Spleen (tissue), 11 donors: ENCODE measurements around the gene MED13L. TPM values are rescaled to one million over a fixed set of nuclear protein-coding genes. Genes with fewer than 3 reads are reported as not detected.
"Not testable (repeated sequence)": the region's sequence is repeated elsewhere in the genome, so short reads cannot be mapped to it uniquely, and the experiment has no call there.

ENCODE experiments used
- DNase-seq: peaks from one replicate; pipeline ENCODE4 v3.0.0-alpha.2; 2020
- H3K27ac ChIP-seq, 8 donors: fragments of 200-600 bp; sonication (generic) in 7 of 8; 1 replicate in 4 of 8; 2 replicates in 4 of 8; pipeline versions ENCODE4 v1.5.0 to v1.8.0; 2016 to 2021; ENCODE audit warnings: inconsistent platforms in 4 of 8, mild to moderate bottlenecking in 4 of 8, moderate library complexity in 1 of 8
- H3K27me3 ChIP-seq, 7 donors: fragments of 200-600 bp; sonication (generic) in 6 of 7; replicated peaks in 1 of 7; 1 replicate in 4 of 7; 2 replicates in 3 of 7; pipeline versions ENCODE4 v1.5.0 to v1.8.0; 2016 to 2021; ENCODE audit warnings: inconsistent platforms in 3 of 7, mild to moderate bottlenecking in 1 of 7
- H3K36me3 ChIP-seq, 6 donors: fragments of 200-600 bp; sonication (generic) in 5 of 6; 1 replicate in 4 of 6; 2 replicates in 2 of 6; pipeline versions ENCODE4 v1.5.0 to v1.8.0; 2016 to 2021; ENCODE audit warnings: inconsistent platforms in 2 of 6
- H3K4me1 ChIP-seq, 6 donors: fragments of 200-600 bp; sonication (generic) in 5 of 6; 1 replicate in 3 of 6; 2 replicates in 3 of 6; pipeline versions ENCODE4 v1.5.0 to v1.8.0; 2016 to 2021; ENCODE audit warnings: inconsistent platforms in 3 of 6
- H3K4me3 ChIP-seq, 8 donors: fragments of 200-600 bp; sonication (generic) in 7 of 8; 1 replicate in 4 of 8; 2 replicates in 4 of 8; pipeline versions ENCODE4 v1.5.0 to v1.8.0; 2016 to 2021; ENCODE audit warnings: inconsistent platforms in 4 of 8, mild to moderate bottlenecking in 4 of 8, moderate library complexity in 2 of 8
- H3K9me3 ChIP-seq, 8 donors: fragments of 200-600 bp; sonication (generic) in 7 of 8; 1 replicate in 4 of 8; 2 replicates in 4 of 8; pipeline versions ENCODE4 v1.5.0 to v1.8.0; 2016 to 2021; ENCODE audit warnings: inconsistent platforms in 4 of 8
- CTCF ChIP-seq, 11 experiments: fragments of 200-600 bp in 7 of 11; fragments of 450-650 bp in 4 of 11; sonication (generic) in 4 of 11; IDR thresholded peaks in 8 of 11; conservative IDR thresholded peaks in 3 of 11; 1 replicate in 7 of 11; 2 replicates in 4 of 11; pipeline versions ENCODE4 v1.4.0 to v1.8.0; 2016 to 2021; ENCODE audit warnings: antibody characterized with exemption in 11 of 11, inconsistent platforms in 4 of 11, mild to moderate bottlenecking in 1 of 11
- POLR2A ChIP-seq, 3 donors: fragments of 450-650 bp; IDR thresholded peaks; one replicate each; pipeline ENCODE4 v1.5.1; 2017; ENCODE audit warnings: antibody characterized with exemption in 3 of 3, mild to moderate bottlenecking in 1 of 3
- POLR2AphosphoS5 ChIP-seq, 3 donors: sonication (generic); formaldehyde crosslinking; IDR thresholded peaks; one replicate each; pipeline ENCODE4 v1.5.1; 2017; ENCODE audit warnings: antibody characterized with exemption in 3 of 3
- WGBS, 5 donors: extraction: QIAGEN DNeasy Blood & Tissue Kit in 3 of 5; methylation state at CpG; one replicate each; pipeline versions ENCODE4 v1.1.5 to v1.1.7; 2013 to 2018; 5-methylcytosine and 5-hydroxymethylcytosine counted together
- intact Hi-C: fragments of 100-400 bp; cut with DNase I; formaldehyde crosslinking; loops from one replicate; pipeline ENCODE4 v1.15.0; 2023; ENCODE audit warnings: low total_unique reads
- polyA plus RNA-seq, 3 donors: library from polyadenylated mRNA; stranded (reverse); fragments of 200-250 nt; gene quantifications; one replicate each; pipeline ENCODE4 v1.2.1, GENCODE V29; 2013
- total RNA-seq, 7 donors: library from RNA; depleted of rRNA in 3 of 7; stranded (reverse); fragments of >200 nt in 3 of 7; fragmentation: NEBNext Ultra II Directional in 4 of 7; extraction: Animal tissue kit (Norgen Biotek cat#: 25700) in 4 of 7; gene quantifications; one replicate each; pipeline versions ENCODE4 v1.1.0 to v1.2.1, GENCODE V29; 2016 to 2021
- donor health status: healthy with polysubstance abuse.
- donor health status: DM: no; HTN: no; CAD: no; lungs with moderate emphysema.
- donor health status: DM: no; HTN: no; CAD: no.
- donor health status: Bipolar disorder and iron deficiency.
- donor health status: healthy.
- donor health status: DM: no; HTN: no; CAD: no.
- donor health status: DM: yes; HTN: yes; CAD: no.

Gene MED13L
- total and polyA plus RNA-seq, 10 donors = 13.4 to 255 (median 185) TPM

- WGBS, 5 donors = 80 to 88% (median 87%) methylated on average over 3 of the region's 3 CpGs
- no peak for DNase-seq
- no peaks in the 10 kb centered on the region for H3K27me3 ChIP-seq
- peak overlapping the region in 3 of 8 donors; percentile 6 to 51 (median 37) for H3K27ac ChIP-seq
- H3K4me3 ChIP-seq = no peak overlapping the region
- H3K4me1 ChIP-seq = peaks cover 0 to 88% (median 53%) of the 10 kb centered on the region in 6 donors
- no peak for TF ChIP-seq POLR2A (IDR thresholded peaks at IDR 0.05)
- H3K9me3 ChIP-seq = no peaks in the 10 kb centered on the region
- intact Hi-C loops = loop anchor here (10.0 kb wide), 1 partner anchor 222 kb away; no protein-coding TSS in a partner anchor
- H3K36me3 ChIP-seq = peaks cover 0 to 5% (median 0%) of the 10 kb centered on the region in 6 donors
These were observed 40.5 kb downstream of the MED13L start for GRCh38 chr12:116236976-116237375.

GRCh38 chr12:116236148-116236731 is 41.3 kb downstream of the MED13L start:
- Histone ChIP-seq H3K27me3 (no peaks in the 10 kb centered on the region), H3K4me3 (no peak overlapping the region), H3K27ac (peak overlapping the region in 4 of 8 donors; percentile 5 to 51 (median 22)), H3K36me3 (peaks cover 0 to 5% (median 0%) of the 10 kb centered on the region in 6 donors), H3K4me1 (peaks cover 0 to 88% (median 46%) of the 10 kb centered on the region in 6 donors), H3K9me3 (no peaks in the 10 kb centered on the region)
- TF ChIP-seq POLR2A (IDR thresholded peaks at IDR 0.05) = no peak
- peak in 1 of 3 donors; percentile 12 for TF ChIP-seq POLR2AphosphoS5 (IDR thresholded peaks at IDR 0.05)
- peak; percentile 35 to 74 (median 68) for TF ChIP-seq CTCF (IDR thresholded peaks at IDR 0.05 in 8 of 11, conservative IDR thresholded peaks at IDR 0.05 in 3 of 11)
- 5 to 8% (median 6%) methylated on average over 3 of the region's 3 CpGs for WGBS, 5 donors
- intact Hi-C loops = loop anchor here (10.0 kb wide), 1 partner anchor 221 kb away; no protein-coding TSS in a partner anchor
- no peak for DNase-seq

- Histone ChIP-seq H3K4me1 (peaks cover 0 to 69% (median 30%) of the 10 kb centered on the region in 6 donors), H3K36me3 (peaks cover 0 to 13% (median 2%) of the 10 kb centered on the region in 6 donors)
- not testable (repeated sequence) for H3K27ac ChIP-seq, H3K27me3 ChIP-seq, H3K9me3 ChIP-seq, DNase-seq, H3K4me3 ChIP-seq
- 95 to 99% (median 97%) methylated on average over 5 of the region's 5 CpGs for WGBS, 5 donors
- intact Hi-C loops = loop anchor here (10.0 kb wide), 1 partner anchor 219 kb away; no protein-coding TSS in a partner anchor
These were observed 43.3 kb downstream of the MED13L start for GRCh38 chr12:116234148-116234547.

GRCh38 chr12:116233669-116234068 is 43.8 kb downstream of the MED13L start:
- Histone ChIP-seq H3K36me3 (peaks cover 0 to 13% (median 2%) of the 10 kb centered on the region in 6 donors), H3K27ac (no peak overlapping the region), H3K4me3 (no peak overlapping the region), H3K27me3 (no peaks in the 10 kb centered on the region), H3K4me1 (peaks cover 0 to 64% (median 26%) of the 10 kb centered on the region in 6 donors), H3K9me3 (no peaks in the 10 kb centered on the region)
- no peak for DNase-seq
- no peak for TF ChIP-seq POLR2A (IDR thresholded peaks at IDR 0.05)
- no peak for TF ChIP-seq POLR2AphosphoS5 (IDR thresholded peaks at IDR 0.05)
- TF ChIP-seq CTCF (IDR thresholded peaks at IDR 0.05 in 8 of 11, conservative IDR thresholded peaks at IDR 0.05 in 3 of 11) = no peak
- intact Hi-C loops = loop anchor here (10.0 kb wide), 1 partner anchor 219 kb away; no protein-coding TSS in a partner anchor
- 90 to 93% (median 92%) methylated on average over 3 of the region's 3 CpGs for WGBS, 5 donors

GRCh38 chr12:116227811-116228210 is 49.7 kb downstream of the MED13L start:
- TF ChIP-seq POLR2AphosphoS5 (IDR thresholded peaks at IDR 0.05) (no peak), CTCF (IDR thresholded peaks at IDR 0.05 in 8 of 11, conservative IDR thresholded peaks at IDR 0.05 in 3 of 11) (no peak), POLR2A (IDR thresholded peaks at IDR 0.05) (no peak)
- WGBS, 5 donors = 88 to 98% (median 95%) methylated on average over 3 of the region's 3 CpGs
- Histone ChIP-seq H3K9me3 (no peaks in the 10 kb centered on the region), H3K4me3 (no peak overlapping the region), H3K36me3 (peaks cover 0 to 21% (median 2%) of the 10 kb centered on the region in 6 donors), H3K4me1 (peaks cover 0 to 45% (median 0%) of the 10 kb centered on the region in 6 donors), H3K27me3 (no peaks in the 10 kb centered on the region), H3K27ac (no peak overlapping the region)
- intact Hi-C loops = no loop called here
- no peak for DNase-seq
